GM21447 (cell line): ENCODE measurements around the gene FITM1.

ENCODE experiments used
- ATAC-seq: cut with Tn5 transposase; IDR thresholded peaks from one replicate; pipeline ENCODE4 v1.9.1; 2021; ENCODE audit not compliant: unreplicated experiment

FITM1 gene

GRCh38 chr14:24130380-24130716 is at the start of gene FITM1:
TSS of gene FITM1 (plus strand) at chr14:24130659. CDS start at chr14:24131564, 905 bp downstream.
- ATAC-seq, result no peak

GRCh38 chr14:24080888-24081738 is 49.3 kb upstream of the FITM1 start:
- ATAC-seq, result peak; percentile 91

- no peak for ATAC-seq
Measured at GRCh38 chr14:24081739-24082211, 48.7 kb upstream of the FITM1 start.

GRCh38 chr14:24082411-24083080 is 47.9 kb upstream of the FITM1 start:
- no peak for ATAC-seq

- ATAC-seq, result no peak
Measured at GRCh38 chr14:24083462-24083861, 47.0 kb upstream of the FITM1 start.

GRCh38 chr14:24084440-24084839 is 46.0 kb upstream of the FITM1 start:
- no peak for ATAC-seq

GRCh38 chr14:24085215-24085614 is 45.2 kb upstream of the FITM1 start:
- no peak for ATAC-seq

GRCh38 chr14:24086193-24086955 is 44.1 kb upstream of the FITM1 start:
- no peak for ATAC-seq

- ATAC-seq, result no peak
Measured at GRCh38 chr14:24087004-24087403, 43.5 kb upstream of the FITM1 start.

GRCh38 chr14:24088095-24088494 is 42.4 kb upstream of the FITM1 start:
- ATAC-seq, result no peak

GRCh38 chr14:24089890-24090289 is 40.6 kb upstream of the FITM1 start:
- no peak for ATAC-seq

- no peak for ATAC-seq
Measured at GRCh38 chr14:24092110-24092504, 38.4 kb upstream of the FITM1 start.

GRCh38 chr14:24092505-24093206 is 37.8 kb upstream of the FITM1 start:
- ATAC-seq, result no peak

GRCh38 chr14:24093207-24093900 is 37.1 kb upstream of the FITM1 start:
- no peak for ATAC-seq

- ATAC-seq, result peak; percentile 46
Measured at GRCh38 chr14:24093901-24094840, 36.3 kb upstream of the FITM1 start, which contains the start of gene PCK2. TSS of gene PCK2 (plus strand) at chr14:24094311. CDS start at chr14:24094406, 95 bp downstream.

GRCh38 chr14:24094841-24095270 is 35.6 kb upstream of the FITM1 start:
- ATAC-seq, result peak; percentile 3

- peak; percentile 68 for ATAC-seq
Measured at GRCh38 chr14:24095271-24096068, 35.0 kb upstream of the FITM1 start.

- ATAC-seq, result no peak
Measured at GRCh38 chr14:24096545-24097181, 33.8 kb upstream of the FITM1 start.
